Activated CD8-positive, alpha-beta memory T cell treated with anti-CD3 and anti-CD28 coated beads for 24 hours (primary cell): ENCODE data around the gene SLC22A17.

Source experiments
- DNase-seq: peaks from one replicate; pipeline ENCODE4 v3.0.0-alpha.2; 2020

SLC22A17 gene

GRCh38 chr14:23302290-23303225 is 50.1 kb downstream of the SLC22A17 start, which contains the start of gene PPP1R3E:
PPP1R3E (minus strand) TSS chr14:23302859; CDS start chr14:23302576, 283 bp downstream.
- peak; percentile 92 for DNase-seq

GRCh38 chr14:23301969-23302289 is 50.8 kb downstream of the SLC22A17 start:
- DNase-seq = no peak

- peak; percentile 98 for DNase-seq
Measured at GRCh38 chr14:23301288-23301968, 51.3 kb downstream of the SLC22A17 start.

GRCh38 chr14:23300687-23301223 is 51.9 kb downstream of the SLC22A17 start:
- peak; percentile 65 for DNase-seq

GRCh38 chr14:23299986-23300686 is 52.6 kb downstream of the SLC22A17 start:
- no peak for DNase-seq

- DNase-seq = no peak
Measured at GRCh38 chr14:23299211-23299957, 53.3 kb downstream of the SLC22A17 start.

- no peak for DNase-seq
Measured at GRCh38 chr14:23297611-23298277, 54.9 kb downstream of the SLC22A17 start.

- DNase-seq = no peak
Measured at GRCh38 chr14:23297096-23297495, 55.6 kb downstream of the SLC22A17 start.
